ENCODE measurements around the gene E4F1. TPM values are rescaled to one million over a fixed set of nuclear protein-coding genes. Genes with fewer than 3 reads are reported as not detected.

E4F1 gene
- total and polyA plus RNA-seq, 3 donors from 2014 or later, result 20.0 to 69.4 (median 57.4) TPM

DNA sequence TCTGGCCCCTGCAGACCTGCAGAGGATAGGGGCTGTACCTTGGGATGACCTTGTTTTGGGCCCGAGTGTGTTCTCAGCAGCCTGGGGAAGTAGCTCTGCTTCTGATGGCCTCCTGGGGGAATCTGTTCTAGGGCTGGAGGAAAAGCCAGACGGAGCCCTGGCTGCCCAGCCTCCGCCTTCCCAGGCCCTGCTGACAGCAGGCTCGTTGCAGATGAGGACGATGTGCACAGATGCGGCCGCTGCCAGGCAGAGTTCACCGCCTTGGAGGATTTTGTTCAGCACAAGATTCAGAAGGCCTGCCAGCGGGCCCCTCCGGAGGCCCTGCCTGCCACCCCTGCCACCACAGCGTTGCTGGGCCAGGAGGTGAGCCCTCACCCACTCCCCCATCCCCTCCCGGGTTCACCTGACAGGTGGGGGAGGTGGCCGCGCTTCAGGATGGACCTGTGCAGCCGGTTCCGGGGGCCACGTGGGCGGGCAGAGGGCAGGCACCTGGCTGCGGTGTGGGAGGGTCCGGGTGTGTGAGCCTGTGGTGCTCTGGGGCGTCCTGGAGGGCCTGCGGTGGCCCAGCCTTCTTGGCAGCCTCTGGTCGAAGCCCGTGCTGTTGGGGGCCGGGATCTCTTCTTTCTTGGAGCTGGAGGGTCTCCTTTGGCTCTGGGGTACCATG is 4.9 kb downstream of the E4F1 start:
- peaks cover 19% of the 10 kb centered on the region for H3K4me1 ChIP-seq
- 85% methylated on average over 25 of the region's 25 CpGs; no CpG with 5 or more reads in 1 of the 2 donors for WGBS, 2 donors
- H3K27me3 ChIP-seq, result no peaks in the 10 kb centered on the region
- intact Hi-C loops (cut with DNase I; ENCODE audit: low total_unique reads), result no loop called here
- H3K27ac ChIP-seq, result no peak overlapping the region
- H3K9me3 ChIP-seq, result no peaks in the 10 kb centered on the region
- no peak for DNase-seq
- TF ChIP-seq POLR2A (IDR thresholded peaks at IDR 0.05), result no peak
- TF ChIP-seq, protein P1, sequence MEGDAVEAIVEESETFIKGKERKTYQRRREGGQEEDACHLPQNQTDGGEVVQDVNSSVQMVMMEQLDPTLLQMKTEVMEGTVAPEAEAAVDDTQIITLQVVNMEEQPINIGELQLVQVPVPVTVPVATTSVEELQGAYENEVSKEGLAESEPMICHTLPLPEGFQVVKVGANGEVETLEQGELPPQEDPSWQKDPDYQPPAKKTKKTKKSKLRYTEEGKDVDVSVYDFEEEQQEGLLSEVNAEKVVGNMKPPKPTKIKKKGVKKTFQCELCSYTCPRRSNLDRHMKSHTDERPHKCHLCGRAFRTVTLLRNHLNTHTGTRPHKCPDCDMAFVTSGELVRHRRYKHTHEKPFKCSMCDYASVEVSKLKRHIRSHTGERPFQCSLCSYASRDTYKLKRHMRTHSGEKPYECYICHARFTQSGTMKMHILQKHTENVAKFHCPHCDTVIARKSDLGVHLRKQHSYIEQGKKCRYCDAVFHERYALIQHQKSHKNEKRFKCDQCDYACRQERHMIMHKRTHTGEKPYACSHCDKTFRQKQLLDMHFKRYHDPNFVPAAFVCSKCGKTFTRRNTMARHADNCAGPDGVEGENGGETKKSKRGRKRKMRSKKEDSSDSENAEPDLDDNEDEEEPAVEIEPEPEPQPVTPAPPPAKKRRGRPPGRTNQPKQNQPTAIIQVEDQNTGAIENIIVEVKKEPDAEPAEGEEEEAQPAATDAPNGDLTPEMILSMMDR (IDR thresholded peaks at IDR 0.05), result no peak
- no peak overlapping the region for H3K4me3 ChIP-seq
- H3K36me3 ChIP-seq (ENCODE audit: low read depth, missing control alignments), result no peaks in the 10 kb centered on the region

DNA sequence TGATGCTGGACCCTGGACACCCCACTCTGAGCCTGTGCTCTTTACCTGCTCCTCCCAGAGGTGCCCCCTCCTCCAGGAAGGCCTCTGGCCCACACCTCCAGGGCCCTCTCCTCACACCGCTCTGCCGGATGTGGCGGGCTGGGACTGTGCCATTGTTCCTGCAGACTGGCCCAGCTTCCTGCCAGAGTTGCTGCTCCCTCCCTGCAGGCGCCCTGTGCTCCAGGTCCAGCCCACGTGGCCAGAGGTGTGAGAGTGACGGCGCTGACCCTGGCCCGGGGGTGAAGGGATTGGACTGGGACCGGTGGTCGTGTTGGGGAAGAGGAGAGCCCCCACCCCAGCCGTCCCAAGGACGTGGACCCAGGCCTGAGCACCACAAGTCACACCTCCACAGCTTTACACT is 5.7 kb downstream of the E4F1 start:
- H3K27me3 ChIP-seq, result no peaks in the 10 kb centered on the region
- TF ChIP-seq, protein P1 (IDR thresholded peaks at IDR 0.05), result no peak
- TF ChIP-seq POLR2A (IDR thresholded peaks at IDR 0.05), result no peak
- 87 to 95% methylated on average over 3 to 12 of the region's 12 CpGs for WGBS, 2 donors

GRCh38 chr16:2229632-2230250 is 6.3 kb downstream of the E4F1 start:
- Histone ChIP-seq H3K4me3 (no peak overlapping the region), H3K9me3 (no peaks in the 10 kb centered on the region), H3K27ac (no peak overlapping the region), H3K36me3 (ENCODE audit: low read depth, missing control alignments) (no peaks in the 10 kb centered on the region), H3K27me3 (no peaks in the 10 kb centered on the region), H3K4me1 (peaks cover 12% of the 10 kb centered on the region)
- intact Hi-C loops (cut with DNase I; ENCODE audit: low total_unique reads), result no loop called here
- TF ChIP-seq POLR2A (IDR thresholded peaks at IDR 0.05), result no peak
- TF ChIP-seq, protein P1 (IDR thresholded peaks at IDR 0.05), result no peak
- DNase-seq, result no peak
- 80 to 90% methylated on average over 2 to 21 of the region's 23 CpGs for WGBS, 2 donors

More for the DNA sequence above, 5.7 kb downstream of the E4F1 start:
- H3K4me3 ChIP-seq, result no peak overlapping the region
- intact Hi-C loops (cut with DNase I; ENCODE audit: low total_unique reads), result no loop called here
- no peak for DNase-seq
- H3K9me3 ChIP-seq, result no peaks in the 10 kb centered on the region
- peaks cover 18% of the 10 kb centered on the region for H3K4me1 ChIP-seq
- H3K27ac ChIP-seq, result no peak overlapping the region
- no peaks in the 10 kb centered on the region for H3K36me3 ChIP-seq (ENCODE audit: low read depth, missing control alignments)

GRCh38 chr16:2230376-2230775 is 7.0 kb downstream of the E4F1 start:
- no peak for DNase-seq

More at GRCh38 chr16:2230376-2230775, 7.0 kb downstream of the E4F1 start:
- Histone ChIP-seq H3K27me3 (no peaks in the 10 kb centered on the region), H3K4me3 (no peak overlapping the region), H3K9me3 (no peaks in the 10 kb centered on the region), H3K4me1 (peaks cover 9% of the 10 kb centered on the region), H3K27ac (no peak overlapping the region), H3K36me3 (ENCODE audit: low read depth, missing control alignments) (no peaks in the 10 kb centered on the region)
- intact Hi-C loops (cut with DNase I; ENCODE audit: low total_unique reads), result no loop called here
- TF ChIP-seq, protein P1 (IDR thresholded peaks at IDR 0.05), result no peak
- TF ChIP-seq POLR2A (IDR thresholded peaks at IDR 0.05), result no peak
- WGBS, 2 donors, result 71 to 87% methylated on average over 13 of the region's 13 CpGs

Measured in testis (tissue), 3 donors.